RPMI7951 (cell line): ENCODE results near the gene CLCN7. TPM values are rescaled to one million over a fixed set of nuclear protein-coding genes. Genes with fewer than 3 reads are reported as not detected.

Experiments
- DNase-seq: peaks from one replicate; pipeline ENCODE4 v3.0.0-alpha.2; 2012; ENCODE audit warnings: low read depth
- total RNA-seq: library from RNA; depleted of rRNA; stranded (reverse); fragments of >200 nt; shearing (Covaris generic); gene quantifications from 2 replicates; pipeline ENCODE4 v1.2.3, GENCODE V29; 2014

The CLCN7 gene
- total RNA-seq, 1 experiment from 2014 or later = 38.6 TPM

- DNase-seq = no peak
Measured at GRCh38 chr16:1502092-1503004, 27.5 kb upstream of the CLCN7 start.

DNA sequence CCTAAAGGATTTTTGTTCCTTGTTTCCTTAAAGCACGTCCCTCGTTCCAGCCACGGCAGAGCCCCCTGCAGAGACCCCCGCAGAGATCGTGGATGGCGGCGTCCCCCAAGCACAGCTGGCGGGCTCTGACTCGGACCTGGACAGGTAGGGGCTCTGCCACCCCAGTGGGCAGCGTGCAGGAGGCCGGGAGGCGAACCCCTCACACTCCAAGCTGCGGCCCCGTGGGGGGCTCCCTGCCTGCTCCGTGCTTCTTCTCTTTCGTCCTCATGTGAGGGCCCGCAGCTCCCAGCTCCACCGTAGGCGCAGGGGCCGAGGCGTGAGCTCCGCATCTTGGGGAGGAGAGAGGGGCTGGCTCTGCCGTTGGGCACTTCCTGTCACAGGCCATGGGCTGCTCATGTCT is 26.8 kb upstream of the CLCN7 start:
- DNase-seq = no peak

GRCh38 chr16:1500465-1501150 is 25.8 kb upstream of the CLCN7 start:
- DNase-seq = no peak

DNA sequence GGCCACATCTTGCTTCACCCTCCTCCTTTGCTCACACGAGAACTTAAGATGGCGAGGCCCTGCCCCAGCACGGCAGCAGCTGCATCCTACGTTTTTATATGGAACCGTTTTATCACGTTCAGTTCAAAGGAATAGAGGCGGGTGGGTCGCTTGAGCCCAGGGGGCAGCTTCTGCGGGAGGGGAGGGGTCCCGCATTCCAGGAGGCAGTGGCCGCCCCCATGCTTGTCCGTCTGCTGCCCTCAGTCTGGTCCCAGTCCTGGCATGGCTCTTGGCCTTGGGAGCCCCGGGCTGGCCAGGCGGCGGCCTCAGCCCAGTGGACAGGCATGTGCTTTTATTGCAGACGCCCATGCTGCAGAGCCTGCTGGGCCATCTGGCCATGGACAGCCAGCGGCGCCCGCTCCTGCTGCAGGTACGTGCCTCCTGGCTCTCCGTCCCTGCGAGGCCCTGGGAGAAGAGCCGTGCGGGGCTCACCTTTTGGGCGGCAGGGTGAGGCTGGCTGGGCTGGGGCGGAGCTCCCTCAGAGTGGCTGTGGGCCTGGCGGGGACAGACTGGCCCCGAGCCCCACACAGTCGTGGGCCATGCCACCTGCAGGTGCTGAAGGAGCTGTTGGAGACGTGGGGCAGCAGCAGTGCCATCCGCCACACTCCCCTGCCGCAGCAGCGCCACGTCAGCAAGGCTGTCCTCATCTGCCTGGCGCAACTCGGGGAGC is 25.1 kb upstream of the CLCN7 start:
- DNase-seq = no peak

- no peak for DNase-seq
Measured at GRCh38 chr16:1498899-1499676, 24.3 kb upstream of the CLCN7 start.

DNA sequence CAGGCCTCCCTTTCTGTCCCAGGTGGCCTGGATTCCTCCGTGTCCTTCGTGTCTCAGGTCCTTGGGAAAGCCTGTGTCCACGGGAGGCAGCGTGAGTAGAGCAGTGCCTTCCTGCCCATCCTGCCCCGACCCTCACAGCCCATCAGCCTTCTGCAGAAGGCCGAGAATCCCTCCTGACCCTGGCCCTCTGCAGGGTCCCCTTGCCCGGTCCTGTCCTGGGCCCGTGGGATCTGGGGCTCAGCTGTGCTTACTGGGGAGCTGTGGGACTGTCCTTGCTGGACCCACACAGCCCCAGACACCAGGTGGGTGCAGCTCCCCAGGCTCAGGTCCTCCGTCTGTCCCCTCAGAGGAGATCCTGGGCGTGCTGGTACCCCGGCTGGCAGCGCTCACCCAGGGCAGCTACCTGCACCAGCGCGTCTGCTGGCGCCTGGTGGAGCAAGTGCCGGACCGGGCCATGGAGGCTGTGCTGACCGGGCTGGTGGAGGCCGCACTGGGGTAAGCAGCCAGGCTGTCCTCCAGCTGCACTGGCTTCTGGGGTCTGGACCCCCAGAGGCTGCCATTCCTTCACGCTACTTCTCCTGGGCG is 22.3 kb upstream of the CLCN7 start:
- no peak for DNase-seq

- DNase-seq = no peak
Measured at GRCh38 chr16:1496464-1496863, 21.6 kb upstream of the CLCN7 start.

- DNase-seq = no peak
Measured at GRCh38 chr16:1495889-1496262, 21.0 kb upstream of the CLCN7 start.

GRCh38 chr16:1495211-1495888 is 20.5 kb upstream of the CLCN7 start:
- DNase-seq = no peak

DNA sequence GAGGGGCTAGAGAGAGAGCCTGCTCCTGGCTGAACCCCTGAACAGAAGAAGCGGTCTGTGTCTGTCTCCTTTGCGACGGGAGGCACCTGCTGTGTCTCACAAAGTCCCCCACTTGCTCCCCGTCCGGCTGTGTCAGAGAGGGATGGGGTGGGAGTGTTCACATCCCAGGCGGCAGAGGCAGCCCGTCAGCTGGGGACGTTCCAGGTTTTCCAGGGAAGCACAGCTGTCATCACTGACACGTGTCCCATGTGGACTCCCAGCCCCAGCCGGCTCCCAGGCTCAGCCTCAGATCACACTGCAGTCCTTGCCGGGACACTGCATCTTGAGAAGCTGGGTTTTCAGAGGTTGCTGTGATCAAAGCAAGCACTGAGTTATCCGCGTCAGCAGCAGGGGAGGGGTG is 19.9 kb upstream of the CLCN7 start:
- DNase-seq = no peak

DNA sequence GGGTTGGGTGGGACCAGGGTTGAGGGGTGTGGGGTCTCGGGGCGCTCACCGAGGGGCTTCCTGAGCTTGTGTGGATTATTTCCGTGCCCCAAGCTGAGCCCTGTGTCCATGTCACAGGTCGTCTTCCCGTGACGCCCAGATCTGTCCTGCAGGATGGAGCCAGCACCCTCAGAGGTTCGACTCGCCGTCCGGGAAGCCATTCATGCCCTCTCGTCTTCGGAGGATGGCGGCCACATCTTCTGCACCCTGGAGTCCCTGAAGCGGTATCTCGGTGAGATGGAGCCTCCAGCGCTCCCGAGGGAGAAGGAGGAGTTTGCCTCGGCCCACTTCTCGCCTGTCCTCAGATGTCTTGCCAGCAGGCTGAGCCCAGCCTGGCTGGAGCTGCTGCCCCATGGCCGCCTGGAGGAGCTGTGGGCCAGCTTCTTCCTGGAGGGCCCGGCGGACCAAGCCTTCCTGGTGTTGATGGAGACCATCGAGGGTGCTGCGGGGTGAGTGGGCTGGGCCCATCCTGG is 19.4 kb upstream of the CLCN7 start:
- peak; percentile 71 for DNase-seq

- no peak for DNase-seq
Measured at GRCh38 chr16:1493746-1494094, 18.9 kb upstream of the CLCN7 start.

DNA sequence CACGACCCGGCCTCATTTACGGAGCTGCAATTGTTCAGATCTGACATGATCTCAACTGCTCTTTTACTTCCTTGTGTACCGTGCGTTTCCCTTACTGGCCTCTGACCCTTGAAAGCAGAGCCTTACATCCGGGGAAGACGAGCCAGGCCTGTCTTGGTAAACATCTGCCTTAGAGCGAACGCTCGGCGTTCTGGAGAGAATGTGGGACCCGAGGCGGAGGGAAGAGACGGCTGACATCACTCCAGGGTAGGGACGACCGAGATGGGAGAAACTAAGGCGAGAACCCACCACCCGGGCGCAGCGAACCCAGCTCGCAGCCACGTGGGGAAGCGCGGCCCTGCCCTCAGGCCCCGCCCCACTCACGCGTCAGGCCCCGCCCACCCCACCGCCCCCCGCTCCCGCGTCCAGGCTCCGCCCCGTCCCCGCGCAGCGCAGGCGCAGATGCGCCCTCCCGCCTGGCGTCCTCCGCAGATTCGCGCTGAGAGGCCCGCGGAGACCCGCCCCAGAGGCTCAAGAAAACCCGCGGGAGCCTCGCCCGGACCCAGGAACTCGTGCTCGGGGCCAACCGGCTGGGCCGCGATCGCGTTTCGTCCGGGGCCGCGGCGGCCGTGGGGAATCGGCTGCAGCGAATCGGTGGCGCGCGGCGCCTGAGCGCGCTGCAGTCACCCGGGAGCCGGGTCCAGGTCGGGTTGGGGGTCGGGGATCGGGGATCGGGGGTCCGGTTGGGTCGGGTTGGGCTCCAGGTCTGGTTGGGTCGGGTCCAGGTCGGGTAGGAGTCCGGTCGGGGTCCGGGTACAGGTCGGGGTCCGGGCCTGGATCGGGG is 18.3 kb upstream of the CLCN7 start, which contains the start of gene TELO2:
TSS of gene TELO2 (plus strand) at position 438 of the 823 bp plus-strand sequence. CDS start 922 bp downstream, outside the sequence.
- peak; percentile 66 for DNase-seq

DNA sequence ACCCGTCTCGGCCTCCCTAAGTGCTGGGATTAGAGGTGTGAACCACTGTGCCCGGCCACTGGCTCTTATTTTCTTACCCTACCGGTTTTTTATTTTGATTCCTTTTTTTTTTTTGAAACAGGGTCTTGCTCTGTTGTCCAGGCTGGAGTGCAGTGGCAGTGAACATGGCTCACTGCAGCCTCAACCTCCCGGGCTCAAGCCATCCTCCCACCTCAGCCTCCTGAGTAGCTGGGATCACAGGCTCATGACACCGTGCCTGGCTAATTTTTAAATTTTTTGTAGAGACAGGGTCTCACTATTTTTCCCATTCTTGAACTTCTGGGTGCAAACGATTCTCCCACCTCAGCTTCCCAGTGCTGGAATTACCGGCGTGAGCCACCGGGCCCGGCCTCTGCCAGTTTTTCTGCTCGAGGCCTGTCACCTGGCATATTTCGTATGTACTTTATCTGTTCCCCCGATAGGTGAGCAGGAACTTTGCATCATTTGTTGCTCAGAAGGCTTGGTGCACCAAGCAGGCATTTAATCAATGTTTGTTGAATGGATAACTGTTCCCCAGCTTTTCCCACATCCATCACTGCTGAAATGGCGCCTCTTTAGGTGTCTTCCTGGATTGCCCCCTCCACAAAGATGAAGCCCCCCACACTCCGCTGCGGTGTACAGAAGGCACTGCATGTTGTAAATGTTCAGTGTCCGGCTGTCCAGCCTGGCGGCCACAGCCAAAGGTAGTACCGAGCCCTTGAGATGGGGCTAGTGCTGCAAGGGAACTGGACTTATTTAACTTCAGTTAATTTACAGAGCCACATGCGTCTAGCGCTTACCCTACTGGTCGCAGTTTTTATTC is 17.5 kb upstream of the CLCN7 start:
- no peak for DNase-seq

- no peak for DNase-seq
Measured at GRCh38 chr16:1491327-1491726, 16.5 kb upstream of the CLCN7 start.

DNA sequence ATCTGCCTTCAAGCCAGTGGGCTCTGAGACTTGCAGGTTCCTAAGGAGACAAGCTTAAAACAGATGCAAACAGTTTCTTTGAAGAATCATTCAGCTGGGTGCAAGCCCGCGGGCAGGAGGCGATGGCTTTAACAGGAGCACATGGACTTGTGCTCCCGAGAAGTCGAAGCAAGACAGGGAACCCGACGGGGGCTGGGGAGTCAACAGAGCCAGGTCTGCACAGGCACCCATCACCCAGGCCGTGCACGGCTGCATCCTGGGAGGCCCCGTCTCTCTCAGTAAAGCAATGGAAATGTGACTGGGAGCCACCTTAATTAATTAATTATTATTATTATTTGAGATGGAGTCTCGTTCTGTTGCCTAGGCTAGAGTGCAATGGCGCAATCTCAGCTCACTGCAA is 14.2 kb upstream of the CLCN7 start:
- DNase-seq = no peak

DNA sequence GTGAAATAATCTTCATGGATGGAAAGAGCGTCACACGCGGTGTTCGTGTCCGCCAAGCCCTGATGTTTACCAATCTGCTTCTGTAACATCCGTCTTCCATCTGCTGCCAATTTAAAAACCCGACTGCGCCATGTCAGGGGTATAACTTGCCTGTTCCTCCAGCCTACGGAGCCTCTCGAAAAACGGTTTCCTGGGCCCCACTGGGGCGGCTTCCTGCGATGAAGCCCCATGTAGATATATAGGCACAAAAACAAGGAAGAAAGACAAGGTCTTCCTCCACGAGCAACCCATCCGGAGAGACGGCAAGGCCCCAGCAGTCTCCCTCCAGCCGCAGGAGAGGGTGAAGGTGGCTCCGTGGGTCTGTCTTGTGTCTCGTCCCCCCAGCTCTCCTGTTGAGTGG is 13.8 kb upstream of the CLCN7 start, which contains the start of gene PTX4:
TSS of gene PTX4 (minus strand) at position 326 of the 400 bp plus-strand sequence. CDS start at position 291, 35 bp downstream.
- no peak for DNase-seq

DNA sequence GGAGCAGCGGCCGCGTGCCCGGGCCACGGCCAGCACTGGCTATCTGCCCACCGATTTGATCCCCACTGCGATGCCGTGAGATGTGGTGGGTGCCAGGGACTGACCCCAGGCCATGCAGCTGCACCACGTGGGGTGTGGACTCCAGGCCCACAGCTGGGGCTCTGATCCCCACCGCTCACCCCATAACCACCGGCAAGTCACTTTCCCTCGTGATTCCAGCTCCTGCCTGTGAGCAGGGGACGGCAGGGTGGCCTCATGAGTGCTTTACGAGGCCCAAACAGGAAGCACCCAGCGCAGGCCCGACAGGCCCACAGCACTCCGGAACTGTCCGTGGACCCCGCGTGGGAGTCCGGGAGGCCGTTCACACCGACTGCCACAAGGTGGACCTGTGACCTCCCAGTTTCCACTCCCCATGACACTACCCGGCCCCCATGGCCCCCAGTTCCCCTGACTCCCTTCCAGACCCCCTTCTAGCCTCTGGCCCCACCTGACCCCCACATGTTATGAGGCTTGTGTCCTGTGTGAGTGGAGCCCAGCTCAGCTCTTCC is 13.3 kb upstream of the CLCN7 start:
- DNase-seq = no peak
